LNCAP (cell line): Measurements from ENCODE around the gene RMDN2.

Experiments used
- TF ChIP-seq, protein P1 (sequence below): fragments of 450-650 bp; IDR thresholded peaks from 2 replicates; pipeline ENCODE4 v1.5.1; 2017; ENCODE audit warnings: mild to moderate bottlenecking

The RMDN2 gene

DNA sequence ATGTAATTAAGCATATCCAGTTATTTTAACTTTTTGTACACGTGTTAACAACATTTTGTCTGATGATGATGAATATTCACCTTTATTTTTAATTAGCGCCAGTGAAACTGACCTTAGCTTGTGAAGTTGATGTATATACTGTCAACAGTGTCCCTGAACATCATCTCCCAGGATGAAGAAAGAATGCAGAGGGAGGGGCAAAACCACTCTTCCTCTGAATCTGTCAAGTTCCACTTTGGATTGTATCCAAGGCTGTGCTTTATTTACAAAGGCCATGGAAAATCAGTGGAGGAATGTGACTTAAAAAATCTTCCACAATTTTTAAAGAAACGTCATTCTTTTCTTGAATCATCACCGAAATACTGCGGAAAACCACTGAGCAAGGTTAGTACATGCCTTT lies 4.5 kb upstream of the RMDN2 start:
- TF ChIP-seq, protein P1, sequence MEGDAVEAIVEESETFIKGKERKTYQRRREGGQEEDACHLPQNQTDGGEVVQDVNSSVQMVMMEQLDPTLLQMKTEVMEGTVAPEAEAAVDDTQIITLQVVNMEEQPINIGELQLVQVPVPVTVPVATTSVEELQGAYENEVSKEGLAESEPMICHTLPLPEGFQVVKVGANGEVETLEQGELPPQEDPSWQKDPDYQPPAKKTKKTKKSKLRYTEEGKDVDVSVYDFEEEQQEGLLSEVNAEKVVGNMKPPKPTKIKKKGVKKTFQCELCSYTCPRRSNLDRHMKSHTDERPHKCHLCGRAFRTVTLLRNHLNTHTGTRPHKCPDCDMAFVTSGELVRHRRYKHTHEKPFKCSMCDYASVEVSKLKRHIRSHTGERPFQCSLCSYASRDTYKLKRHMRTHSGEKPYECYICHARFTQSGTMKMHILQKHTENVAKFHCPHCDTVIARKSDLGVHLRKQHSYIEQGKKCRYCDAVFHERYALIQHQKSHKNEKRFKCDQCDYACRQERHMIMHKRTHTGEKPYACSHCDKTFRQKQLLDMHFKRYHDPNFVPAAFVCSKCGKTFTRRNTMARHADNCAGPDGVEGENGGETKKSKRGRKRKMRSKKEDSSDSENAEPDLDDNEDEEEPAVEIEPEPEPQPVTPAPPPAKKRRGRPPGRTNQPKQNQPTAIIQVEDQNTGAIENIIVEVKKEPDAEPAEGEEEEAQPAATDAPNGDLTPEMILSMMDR = no peak

DNA sequence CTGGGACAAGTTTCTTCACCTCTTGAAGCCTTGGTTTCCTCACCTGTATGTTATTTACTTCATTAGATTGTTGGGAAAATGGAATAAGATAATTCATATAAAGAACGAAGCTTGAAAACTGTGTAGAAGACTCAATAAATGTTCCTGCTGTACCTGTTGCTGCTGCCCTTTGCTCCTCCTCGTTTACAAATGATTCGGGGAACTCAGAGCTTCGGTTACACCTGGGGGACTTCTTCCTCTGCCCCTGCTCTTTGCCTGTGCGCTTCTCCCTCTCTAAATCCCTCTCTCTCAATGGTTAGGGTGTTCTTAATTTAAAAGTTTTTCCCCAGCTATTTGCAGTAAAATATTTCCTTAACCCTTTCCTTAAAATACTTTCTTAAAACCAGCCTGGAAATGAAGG lies 3.3 kb upstream of the RMDN2 start:
- TF ChIP-seq, protein P1 = no peak

GRCh38 chr2:37923308-37924055 lies 1.6 kb upstream of the RMDN2 start:
- TF ChIP-seq, protein P1 = no peak

DNA sequence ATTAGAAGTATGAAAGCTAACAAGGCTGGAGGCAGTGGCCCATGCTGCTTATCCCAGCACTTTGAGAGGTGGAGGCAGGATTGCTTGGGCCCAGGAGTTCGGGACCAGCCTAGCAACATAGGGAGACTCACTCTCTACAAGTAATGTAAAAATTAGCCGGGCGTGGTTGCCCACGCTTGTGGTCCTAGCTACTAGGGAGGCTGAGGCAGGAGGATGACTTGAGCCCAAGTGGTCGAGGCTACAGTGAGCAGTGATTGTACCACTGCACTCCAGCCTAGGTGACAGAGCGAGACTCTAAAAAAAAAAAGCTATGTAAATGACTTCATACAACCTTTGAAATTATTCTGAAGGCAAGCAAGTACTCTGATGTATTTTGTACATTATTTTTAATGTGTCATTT lies 1.5 kb downstream of the RMDN2 start:
- TF ChIP-seq, protein P1 = no peak

DNA sequence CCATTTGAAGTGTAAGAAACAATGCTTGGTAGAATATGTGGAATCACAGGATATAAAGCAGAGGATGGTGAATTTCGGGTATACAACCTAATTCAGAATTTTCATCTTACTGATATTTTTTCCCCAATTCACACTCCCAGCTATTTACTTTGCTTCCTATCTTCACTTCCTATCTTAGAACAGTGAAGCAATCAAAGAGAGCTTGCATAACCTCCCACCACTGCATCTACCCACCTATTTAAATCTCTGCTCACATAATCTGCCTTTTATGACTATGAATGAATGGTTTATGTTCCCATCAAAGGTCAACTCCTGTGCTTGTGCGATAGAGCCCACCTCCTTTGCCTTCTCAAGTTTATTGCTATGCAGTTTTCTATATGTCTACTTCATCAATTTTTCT lies 3.3 kb downstream of the RMDN2 start:
- TF ChIP-seq, protein P1 = no peak

GRCh38 chr2:37934591-37935513 lies 9.8 kb downstream of the RMDN2 start:
- TF ChIP-seq, protein P1 = no peak

DNA sequence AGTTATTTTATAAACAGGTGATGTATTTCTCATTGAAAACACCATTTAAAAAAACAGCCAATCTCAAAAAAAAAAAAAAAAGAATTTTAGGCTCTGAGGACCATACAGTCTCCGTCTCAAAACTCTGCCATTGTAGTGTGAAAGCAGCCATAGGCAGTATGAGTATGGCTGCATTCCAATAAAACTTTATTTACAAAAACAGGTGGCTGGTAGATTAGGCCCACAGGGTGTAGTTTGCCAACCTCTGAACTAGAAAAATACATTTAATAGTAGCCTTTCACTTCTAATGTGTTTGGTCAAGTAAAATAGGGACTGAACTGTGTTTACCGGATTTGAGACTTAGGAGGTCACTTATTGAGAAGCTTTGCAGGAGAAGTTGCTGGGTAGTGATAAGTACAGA lies 19.2 kb downstream of the RMDN2 start:
- TF ChIP-seq, protein P1 = no peak
